Adrenal gland (tissue), 12 donors: ENCODE data around the gene TLR7. TPM values are rescaled to one million over a fixed set of nuclear protein-coding genes. Genes with fewer than 3 reads are reported as not detected.

ENCODE experiments used
- DNase-seq, 7 donors: peaks; one replicate each; pipeline ENCODE4 v3.0.0-alpha.2; 2019 to 2020
- H3K27ac ChIP-seq, 5 donors: fragments of 200-600 bp; sonication (generic) in 4 of 5; 1 replicate in 3 of 5; 2 replicates in 2 of 5; pipeline versions ENCODE4 v1.5.1 to v1.8.0; 2016 to 2020; ENCODE audit warnings: mild to moderate bottlenecking in 1 of 5
- H3K27me3 ChIP-seq: fragments of 200-600 bp; 2 replicates; pipeline ENCODE4 v1.8.0; 2021
- H3K36me3 ChIP-seq, 2 donors: fragments of 200-600 bp; replicated peaks in 1 of 2; 1 replicate in 1 of 2; 2 replicates in 1 of 2; pipeline versions ENCODE4 v1.5.1 to v1.8.0; 2018 to 2022
- H3K4me1 ChIP-seq, 2 donors: fragments of 200-600 bp; replicated peaks in 1 of 2; 1 replicate in 1 of 2; 2 replicates in 1 of 2; pipeline versions ENCODE4 v1.5.1 to v1.8.0; 2018 to 2021
- H3K4me3 ChIP-seq, 4 donors: fragments of 200-600 bp; sonication (generic) in 3 of 4; one replicate each; pipeline ENCODE4 v1.5.1; 2016 to 2018
- H3K9me3 ChIP-seq, 3 donors: fragments of 200-600 bp; sonication (generic) in 1 of 3; replicated peaks in 1 of 3; 1 replicate in 2 of 3; 2 replicates in 1 of 3; pipeline versions ENCODE4 v1.5.1 to v1.8.0; 2016 to 2021
- CTCF ChIP-seq, 6 experiments: fragments of 450-650 bp in 4 of 6; fragments of 200-600 bp in 2 of 6; sonication (generic) in 1 of 6; IDR thresholded peaks; 1 replicate in 5 of 6; 2 replicates in 1 of 6; pipeline versions ENCODE4 v1.5.1 to v1.8.0; 2016 to 2021; ENCODE audit warnings: antibody characterized with exemption in 6 of 6, mild to moderate bottlenecking in 2 of 6, moderate library complexity in 1 of 6
- POLR2A ChIP-seq, 2 donors: fragments of 450-650 bp; IDR thresholded peaks; one replicate each; pipeline ENCODE4 v1.6.1; 2017; ENCODE audit warnings: antibody characterized with exemption in 2 of 2, mild to moderate bottlenecking in 2 of 2, moderate library complexity in 1 of 2
- WGBS, 4 donors: extraction: QIAGEN DNeasy Blood & Tissue Kit in 2 of 4; methylation state at CpG; one replicate each; pipeline versions ENCODE4 v1.1.5 to v1.1.7; 2013 to 2017; 5-methylcytosine and 5-hydroxymethylcytosine counted together
- intact Hi-C, 2 donors: fragments of 100-400 bp; cut with DNase I; formaldehyde crosslinking; loops; one replicate each; pipeline versions ENCODE4 v1.14.1 to v1.15.0; 2022 to 2023
- polyA plus RNA-seq, 3 donors: library from polyadenylated mRNA; stranded (reverse); fragments of 200-250 nt in 2 of 3; fragments of 350-450 nt in 1 of 3; fragmentation: Illumina TruSeq in 1 of 3; extraction: RNeasy Lipid Tissue Mini Kit (QIAGEN cat#74804) in 1 of 3; gene quantifications; one replicate each; pipeline ENCODE4 v1.2.3, GENCODE V29; 2013 to 2014
- total RNA-seq, 9 donors: library from RNA; depleted of rRNA in 4 of 9; stranded (reverse); fragments of >200 nt in 4 of 9; fragments of 120-200 nt in 1 of 9; fragmentation: NEBNext Ultra II Directional in 1 of 9; extraction: Animal tissue kit (Norgen Biotek cat#: 25700) in 1 of 9; gene quantifications; one replicate each; pipeline versions ENCODE4 v1.1.0 to v1.2.4, GENCODE V29; 2013 to 2023
- donor health status: healthy with polysubstance abuse.
- donor health status: Bipolar disorder and iron deficiency.
- donor health status: DM: yes; HTN: yes; CAD: no.
- donor health status: DM: no; HTN: no; CAD: no.
- donor health status: DM: no; HTN: no; CAD: no.
- donor health status: DM: yes; HTN: yes; CAD: no.

The TLR7 gene
- total and polyA plus RNA-seq, 12 donors: 0.18 to 4.0 (median 2.2) TPM

GRCh38 chrX:12932244-12932643 lies 65.4 kb downstream of the TLR7 start:
- Histone ChIP-seq H3K4me1 (no peaks in the 10 kb centered on the region), H3K9me3 (no peaks in the 10 kb centered on the region), H3K27ac (no peak overlapping the region), H3K36me3 (no peaks in the 10 kb centered on the region), H3K4me3 (no peak overlapping the region), H3K27me3 (no peaks in the 10 kb centered on the region)
- TF ChIP-seq CTCF (IDR thresholded peaks at IDR 0.05) (no peak), POLR2A (IDR thresholded peaks at IDR 0.05) (no peak)
- 77 to 97% (median 92%) methylated on average over 1 of the region's 1 CpG for WGBS, 4 donors
- DNase-seq: no peak
- intact Hi-C loops: no loop called here

- no peak for DNase-seq
- Histone ChIP-seq H3K27ac (no peak overlapping the region), H3K9me3 (no peaks in the 10 kb centered on the region), H3K4me3 (no peak overlapping the region), H3K4me1 (no peaks in the 10 kb centered on the region), H3K36me3 (no peaks in the 10 kb centered on the region), H3K27me3 (no peaks in the 10 kb centered on the region)
- TF ChIP-seq POLR2A (IDR thresholded peaks at IDR 0.05): no peak
- no peak for TF ChIP-seq CTCF (IDR thresholded peaks at IDR 0.05)
- intact Hi-C loops: no loop called here
- WGBS, 4 donors: 83 to 95% (median 93%) methylated on average over 5 of the region's 5 CpGs
These were observed 68.0 kb downstream of the TLR7 start for GRCh38 chrX:12934850-12935249.

DNA sequence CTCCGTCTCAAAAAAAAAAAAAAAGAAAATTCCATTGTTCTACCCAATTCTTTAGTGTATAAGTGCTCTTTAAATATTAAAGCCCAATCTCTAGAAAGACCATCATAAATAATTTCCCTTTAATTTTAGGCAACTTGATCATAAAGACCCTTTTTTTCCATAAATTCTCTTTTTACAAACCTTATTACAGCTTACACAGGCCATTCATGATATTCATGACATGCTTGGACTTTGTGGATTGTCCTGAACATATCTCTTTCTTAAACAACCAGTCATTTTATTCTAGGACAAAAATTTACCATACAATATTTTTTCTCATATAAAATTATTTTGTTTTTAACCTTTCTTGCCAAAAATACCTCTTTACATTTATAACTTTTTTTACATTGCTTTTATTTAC lies 70.1 kb downstream of the TLR7 start:
- H3K27ac ChIP-seq: no peak overlapping the region

More for the DNA sequence above, 70.1 kb downstream of the TLR7 start:
- Histone ChIP-seq H3K36me3 (no peaks in the 10 kb centered on the region), H3K4me3 (no peak overlapping the region), H3K27me3 (no peaks in the 10 kb centered on the region), H3K4me1 (no peaks in the 10 kb centered on the region), H3K9me3 (no peaks in the 10 kb centered on the region)
- WGBS, 4 donors: 80 to 100% (median 90%) methylated on average over 1 of the region's 1 CpG
- intact Hi-C loops: no loop called here
- no peak for TF ChIP-seq POLR2A (IDR thresholded peaks at IDR 0.05)
- no peak for TF ChIP-seq CTCF (IDR thresholded peaks at IDR 0.05)
- DNase-seq: no peak

Other genes starting within 250 kb of the TLR7 start
- gene PRPS2, start 75.7 kb upstream of the TLR7 start, total RNA-seq: 100 to 1,000 TPM in 3 of 9 donors, 10 to 100 TPM in 5, 1 to 10 TPM in 1; 4.8 to 317 (median 72.6) TPM
- gene PRPS2, start 75.7 kb upstream of the TLR7 start, polyA plus RNA-seq: 100 to 1,000 TPM in 1 of 3 donors, 10 to 100 TPM in 2; 36.9 to 102 (median 83.5) TPM
- gene TLR8, start 39.5 kb downstream of the TLR7 start, total RNA-seq: 1 to 10 TPM in 7 of 9 donors, under 1 TPM in 1, not detected in 1; 0.39 to 5.6 (median 2.7) TPM
- under 1 TPM; 0.10 to 0.84 (median 0.32) TPM for gene TLR8, start 39.5 kb downstream of the TLR7 start, polyA plus RNA-seq
- 1,000 to 10,000 TPM; 1,180 to 9,144 (median 3,490) TPM for gene TMSB4X, start 108.0 kb downstream of the TLR7 start, total RNA-seq
- 1,000 to 10,000 TPM; 2,395 to 6,385 (median 6,130) TPM for gene TMSB4X, start 108.0 kb downstream of the TLR7 start, polyA plus RNA-seq
- gene FAM9C, start 177.5 kb downstream of the TLR7 start, total RNA-seq: under 1 TPM in 1 of 9 donors, not detected in 8; 0.14 TPM
- under 1 TPM in 1 of 3 donors, not detected in 2; 0.03 TPM for gene FAM9C, start 177.5 kb downstream of the TLR7 start, polyA plus RNA-seq